Stimulated activated CD4-positive, alpha-beta T cell treated with anti-CD3 and anti-CD28 coated beads, Interleukin-4, amount 100 ng/mL, for 4 hours (primary cell): ENCODE results near the gene DMXL2.
"Not testable (repeated sequence)": the region's sequence is repeated elsewhere in the genome, so short reads cannot be mapped to it uniquely, and the experiment has no call there.

Source experiments
- DNase-seq, 2 experiments: peaks; one replicate each; pipeline ENCODE4 v3.0.0-alpha.2; 2020

Gene DMXL2

DNA sequence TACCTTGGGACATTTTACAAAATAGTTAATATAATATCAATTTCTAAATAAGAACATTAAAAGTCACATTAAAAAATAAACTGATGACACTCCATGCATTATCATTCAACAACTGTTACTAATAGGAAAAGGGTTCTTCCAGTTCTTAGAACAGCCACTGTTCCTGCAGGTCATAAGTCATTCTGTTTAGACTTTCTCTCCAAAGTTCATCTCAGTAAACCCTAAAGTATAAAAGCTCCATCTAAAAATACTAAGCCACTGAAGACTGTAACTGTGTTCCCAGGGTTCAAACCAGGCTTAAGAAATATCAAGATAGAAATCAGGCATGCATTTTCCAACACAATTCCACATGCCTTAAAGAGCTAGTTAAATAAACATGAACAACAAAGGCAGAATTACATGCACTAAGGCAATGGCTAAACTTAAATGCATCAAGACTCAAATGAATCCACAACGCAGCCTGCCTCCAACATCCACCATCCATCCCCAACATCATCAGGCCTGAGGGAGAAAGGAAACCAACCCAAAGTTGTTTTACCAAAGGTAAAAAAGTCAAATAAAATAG is 46.2 kb downstream of the DMXL2 start:
- no peak for DNase-seq

DNA sequence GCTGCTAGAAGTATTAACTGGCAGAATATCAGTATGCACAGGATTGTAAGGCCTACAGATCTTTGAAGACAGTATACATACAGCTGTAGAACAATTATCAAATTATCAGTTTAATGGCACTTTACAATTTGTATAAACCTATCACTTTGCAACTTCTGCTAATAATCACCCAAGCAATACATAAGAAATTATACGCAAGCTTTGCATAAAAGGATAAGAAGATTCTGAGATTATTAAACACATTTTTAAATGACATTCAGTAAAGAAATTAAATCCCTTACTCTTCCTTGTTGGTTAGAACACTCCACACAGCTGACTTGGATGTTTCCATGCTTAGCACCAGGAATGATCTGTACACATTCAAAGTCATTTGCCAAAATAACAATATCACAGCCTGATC is 46.8 kb downstream of the DMXL2 start:
- no peak for DNase-seq

DNA sequence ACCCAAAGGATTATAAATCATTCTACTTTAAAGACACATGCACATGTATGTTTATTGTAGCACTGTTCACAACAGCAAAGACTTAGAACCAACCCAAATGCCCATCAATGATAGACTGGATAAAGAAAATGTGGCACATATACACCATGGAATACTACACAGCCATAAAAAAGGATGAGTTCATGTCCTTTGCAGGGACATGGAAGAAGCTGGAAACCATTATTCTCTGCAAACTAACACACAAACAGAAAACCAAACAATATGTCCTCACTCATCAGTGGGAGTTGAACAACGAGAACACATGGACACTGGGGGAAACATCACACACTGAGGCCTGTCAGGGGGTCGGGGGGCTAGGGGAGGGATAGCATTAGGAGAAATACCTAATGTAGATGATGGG is 49.2 kb downstream of the DMXL2 start:
- DNase-seq, result not testable (repeated sequence)

DNA sequence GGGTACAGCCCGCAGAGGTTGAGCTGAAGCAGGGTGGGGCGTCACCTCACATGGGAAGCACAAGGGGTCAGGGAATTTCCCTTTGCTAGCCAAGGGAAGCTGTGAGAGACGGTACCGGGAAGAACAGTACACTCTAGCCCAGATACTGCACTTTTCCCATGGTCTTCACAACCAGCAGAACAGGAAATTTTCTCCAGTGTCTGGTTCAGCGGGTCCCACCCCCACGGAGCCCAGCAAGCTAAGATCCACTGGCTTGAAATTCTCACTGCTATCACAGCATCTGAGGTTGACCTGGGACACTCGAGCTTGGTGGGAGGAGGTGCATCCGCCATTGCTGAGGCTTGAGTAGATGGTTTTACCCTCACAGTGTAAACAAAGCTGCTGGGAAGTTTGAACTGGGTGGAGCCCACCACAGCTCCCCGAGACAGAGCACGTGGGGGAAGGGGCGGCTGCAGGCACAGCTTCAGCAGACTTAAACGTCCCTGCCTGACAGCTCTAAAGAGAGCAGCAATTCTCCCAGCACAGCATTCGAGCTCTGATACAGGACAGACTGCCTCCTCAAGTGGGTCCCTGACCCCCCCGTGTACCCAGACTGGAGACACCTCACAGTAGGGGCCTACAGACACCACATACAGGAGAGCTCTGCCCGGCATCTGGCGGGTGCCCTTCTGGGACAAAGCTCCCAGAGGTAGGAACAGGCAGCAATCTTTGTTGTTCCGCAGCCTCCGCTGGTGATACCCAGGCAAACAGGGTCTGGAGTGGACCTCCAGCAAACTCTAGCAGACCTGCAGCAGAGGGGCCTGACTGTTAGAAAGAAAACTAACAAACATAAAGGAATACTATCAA is 53.4 kb downstream of the DMXL2 start:
- DNase-seq, result not testable (repeated sequence)

DNA sequence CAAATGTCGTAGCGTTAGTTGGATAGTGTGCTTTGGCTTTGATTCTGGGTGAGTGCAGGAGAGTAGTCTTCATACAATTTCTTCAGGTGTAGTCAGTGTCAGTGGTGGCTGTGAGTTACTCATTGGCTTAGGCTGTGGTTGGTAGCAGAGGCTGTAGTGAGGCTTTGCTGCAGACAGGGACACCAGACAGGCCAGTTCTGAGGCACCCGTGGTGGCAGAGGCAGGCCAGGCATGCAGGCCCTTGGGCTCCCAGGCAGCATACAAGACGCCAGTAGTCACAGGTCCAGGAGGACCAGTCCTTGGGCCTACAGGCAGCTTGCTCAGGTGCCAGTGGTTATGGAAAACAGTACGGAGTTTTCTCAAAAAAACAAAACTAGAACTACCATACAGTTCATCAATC is 61.3 kb downstream of the DMXL2 start:
- no peak for DNase-seq

DNA sequence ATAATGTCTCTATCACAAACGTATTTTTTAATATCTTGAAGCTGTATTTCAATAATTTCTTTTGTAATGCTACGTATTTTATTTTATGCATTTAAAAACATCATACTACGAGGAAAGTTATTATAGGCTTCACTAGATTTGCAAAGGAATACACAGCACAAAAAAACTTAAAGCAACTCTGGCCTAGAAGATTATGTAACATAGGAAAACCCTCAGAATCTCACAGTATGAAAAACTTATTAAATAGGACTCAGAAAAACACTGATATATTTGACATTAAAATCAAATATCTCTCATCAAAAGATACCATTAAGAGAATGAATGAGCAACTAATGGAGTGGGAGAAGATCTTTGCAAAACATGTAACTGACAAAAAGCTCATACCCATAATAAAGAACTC is 63.7 kb downstream of the DMXL2 start:
- no peak for DNase-seq

DNA sequence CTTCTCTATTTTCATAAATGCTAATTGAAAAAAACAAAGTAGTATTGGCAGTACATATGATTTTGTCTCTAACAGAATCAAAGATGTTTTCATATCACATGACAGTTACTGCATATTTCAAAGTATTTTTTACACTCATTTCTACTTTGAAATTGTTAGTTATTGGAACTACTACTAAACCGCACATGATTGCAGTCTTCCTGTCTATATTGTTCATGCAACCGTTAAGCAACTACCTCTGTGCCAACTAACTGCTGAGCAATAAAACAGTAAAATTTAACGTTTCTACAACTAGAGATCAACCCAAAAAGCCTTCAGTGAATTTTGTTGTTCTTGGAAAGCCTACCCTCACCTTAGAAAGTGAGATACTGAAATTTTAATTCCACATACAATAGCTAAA is 64.2 kb downstream of the DMXL2 start:
- DNase-seq, result no peak

DNA sequence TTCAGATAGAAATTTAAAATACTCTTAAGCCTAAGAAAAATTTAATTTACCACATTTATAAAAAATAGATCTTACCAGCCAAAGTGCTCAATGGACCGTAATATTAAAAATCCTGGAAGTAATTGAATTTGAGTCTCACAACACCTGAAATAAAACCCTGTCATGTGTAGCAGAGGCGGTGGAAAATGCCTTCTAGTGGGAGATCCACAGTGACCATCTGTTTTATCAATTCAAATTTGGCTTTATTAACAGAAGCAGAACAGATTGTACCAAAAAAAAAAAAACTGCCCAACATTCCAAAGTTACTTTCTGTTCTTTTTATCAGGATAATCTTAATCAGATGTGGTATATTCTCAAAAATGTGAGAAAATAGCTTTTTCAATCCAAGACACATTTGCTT is 71.7 kb downstream of the DMXL2 start:
- DNase-seq, result no peak

DNA sequence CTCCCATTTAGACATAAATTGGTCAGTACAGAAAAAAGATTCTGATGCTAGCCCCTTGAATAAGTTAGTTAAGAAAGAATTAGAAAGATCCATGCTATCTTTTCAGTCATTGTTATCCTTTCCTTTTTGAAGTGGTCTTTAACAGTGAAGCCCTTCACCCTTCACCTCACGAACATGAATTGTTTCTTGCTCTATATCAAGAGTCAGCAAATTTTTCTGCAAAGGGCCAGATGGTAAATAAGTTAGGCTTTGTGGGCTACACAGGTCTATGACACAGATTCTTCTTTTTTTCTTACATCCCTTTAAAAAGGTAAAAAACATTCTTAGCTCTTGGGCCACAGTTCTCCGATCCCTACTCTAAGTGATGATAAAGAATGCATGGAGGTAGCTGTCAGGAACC is 74.9 kb downstream of the DMXL2 start:
- no peak for DNase-seq

DNA sequence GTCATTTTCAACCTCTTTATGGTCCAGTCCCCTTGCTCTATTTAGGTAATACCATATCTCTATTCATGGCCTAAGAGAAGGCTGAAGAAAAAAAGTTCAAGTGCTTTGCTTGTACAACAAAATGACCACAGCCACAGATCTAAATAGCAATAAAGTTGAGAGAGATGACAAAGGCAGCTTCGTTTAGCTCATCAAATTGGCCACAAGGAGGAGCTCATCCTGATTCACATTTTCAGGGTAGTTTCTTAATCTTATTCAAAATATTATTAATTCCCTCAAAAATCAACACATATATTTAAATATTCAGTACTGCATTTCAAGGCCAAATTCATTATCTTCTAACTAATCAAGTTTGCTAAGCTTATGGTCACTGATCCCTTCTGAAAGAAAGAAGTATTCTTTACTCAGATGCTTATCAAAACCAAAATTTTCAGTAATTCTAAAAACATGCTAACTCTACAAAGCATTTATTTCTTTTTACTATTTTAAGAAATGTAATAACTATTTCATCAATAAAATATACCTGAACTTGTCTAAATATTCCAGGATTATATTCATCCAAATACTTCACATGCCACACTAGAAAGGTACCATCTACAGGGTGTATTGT is 85.5 kb downstream of the DMXL2 start:
- DNase-seq, result no peak

DNA sequence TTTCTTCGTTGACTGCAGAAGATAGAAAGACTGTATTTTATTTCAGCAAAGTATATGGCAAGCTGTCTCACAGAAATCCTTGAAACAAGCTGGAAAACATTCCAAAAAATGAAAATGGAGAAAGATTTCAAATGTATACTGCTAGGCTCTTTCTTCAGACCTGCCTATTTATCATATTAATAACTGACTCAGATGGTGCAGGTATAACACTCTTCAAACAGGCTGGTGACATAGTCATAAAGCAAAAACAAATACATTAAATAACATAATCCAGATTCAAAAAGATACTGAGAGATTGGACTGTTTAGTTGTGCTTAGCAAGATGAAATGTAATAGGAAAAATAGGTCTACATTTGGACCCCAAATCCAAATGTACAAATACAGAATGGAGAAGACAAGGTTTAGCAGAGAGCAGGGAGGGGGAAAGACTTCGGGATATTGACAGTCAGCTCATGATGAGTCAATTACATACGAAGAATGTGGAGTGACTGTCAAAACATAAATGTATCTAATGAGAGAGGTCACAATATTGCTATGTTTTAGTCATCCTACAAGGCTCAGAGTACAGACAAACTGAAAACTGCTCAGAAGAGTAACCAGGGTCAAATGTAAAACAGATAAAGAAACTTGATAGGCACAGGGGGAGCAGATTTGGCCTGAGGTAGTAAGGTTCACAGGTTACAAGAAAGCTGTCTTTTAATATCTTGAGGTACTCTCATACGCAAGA is 88.7 kb downstream of the DMXL2 start:
- DNase-seq, result no peak

DNA sequence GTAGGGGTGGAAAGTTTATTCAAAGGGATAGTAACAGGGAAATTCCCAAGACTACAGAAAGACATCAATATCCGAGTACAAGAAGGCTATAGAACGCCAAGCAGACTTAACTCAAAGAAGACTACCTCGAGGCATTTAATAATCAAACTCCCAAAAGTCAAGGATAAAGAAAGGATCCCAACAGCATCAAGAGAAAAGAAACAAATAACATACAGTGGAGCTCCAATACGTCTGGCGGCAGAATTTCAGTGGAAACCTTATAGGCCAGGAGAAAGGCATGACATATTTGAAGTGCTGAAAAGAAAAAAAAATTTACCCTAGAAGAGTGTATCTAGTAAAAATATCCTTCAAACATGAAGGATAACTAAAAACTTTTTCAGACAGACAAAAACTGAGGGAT is 95.6 kb downstream of the DMXL2 start:
- DNase-seq, result no peak

DNA sequence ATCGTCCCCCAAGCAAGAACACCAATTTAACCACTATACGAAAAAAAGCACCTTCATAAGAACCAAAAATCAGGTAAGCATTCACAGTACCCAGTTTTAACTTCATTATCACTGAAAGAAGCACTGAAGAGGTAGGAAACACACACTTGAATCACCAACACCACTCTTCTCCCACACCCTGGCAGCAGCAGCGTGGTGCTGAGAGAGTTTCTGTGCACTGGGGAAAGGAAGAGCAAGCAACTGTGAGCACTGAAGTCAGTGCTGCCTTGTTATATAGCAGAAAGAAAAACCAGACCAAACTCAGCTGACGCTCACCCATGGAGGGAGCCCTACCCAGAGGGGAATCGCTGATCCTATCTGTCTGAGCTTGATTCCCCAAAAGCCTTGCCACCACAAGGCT is 98.2 kb downstream of the DMXL2 start:
- DNase-seq, result no peak

DNA sequence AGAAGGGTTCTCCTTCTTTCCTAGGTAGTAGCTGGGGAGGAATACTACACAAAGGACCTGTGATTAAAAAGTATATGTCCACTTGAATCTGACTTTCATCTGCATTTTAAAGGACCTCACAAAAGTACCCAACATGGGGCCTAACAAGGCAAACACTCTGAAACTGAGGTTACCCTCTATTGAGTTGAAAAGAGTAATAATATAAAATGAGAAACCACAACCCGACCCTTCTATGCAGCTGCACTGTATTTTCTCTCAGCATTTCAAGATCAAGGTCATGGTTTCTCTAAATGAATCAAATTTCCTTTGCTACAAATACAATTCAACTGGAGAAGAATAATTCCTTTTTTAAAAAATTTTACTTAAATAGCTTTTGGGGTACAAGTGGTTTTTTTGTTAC is 106.3 kb downstream of the DMXL2 start:
- DNase-seq, result no peak

DNA sequence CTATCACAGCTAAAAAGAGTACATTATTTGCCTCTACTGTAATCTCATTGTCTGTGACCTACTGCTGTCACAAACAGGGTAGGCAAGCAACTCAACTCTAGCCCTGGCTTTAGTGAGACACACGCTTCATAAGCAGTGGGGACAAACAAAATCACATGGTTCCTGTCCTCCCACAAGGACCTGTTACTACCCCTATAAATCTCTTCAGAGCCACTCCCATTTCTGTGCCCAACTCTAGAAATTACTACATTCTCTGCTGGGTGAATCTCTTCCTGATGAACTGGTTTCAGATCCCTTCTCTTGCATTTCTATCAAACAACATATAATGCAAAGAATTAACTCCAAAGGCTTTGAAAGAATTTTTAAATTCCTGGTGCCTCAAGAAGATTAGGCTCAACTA is 117.3 kb downstream of the DMXL2 start:
- DNase-seq, result no peak

DNA sequence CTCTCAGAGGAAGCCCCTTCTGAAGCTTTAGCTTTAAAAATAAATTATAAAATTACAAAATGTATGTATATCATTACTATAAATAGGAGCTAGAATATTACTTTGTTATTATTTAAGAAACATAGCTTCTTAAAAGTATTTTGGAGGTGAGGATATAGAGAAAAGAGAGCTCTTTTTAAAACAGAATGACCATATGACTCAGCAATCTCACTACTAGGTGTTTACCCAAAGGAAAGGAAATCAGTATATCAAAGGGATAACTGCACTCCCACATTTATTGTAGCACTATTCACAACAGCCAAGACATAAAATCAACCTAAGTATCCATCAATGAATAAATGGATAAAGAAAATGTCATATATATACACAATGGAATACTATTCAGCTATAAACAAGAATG is 119.6 kb downstream of the DMXL2 start:
- DNase-seq, result no peak

DNA sequence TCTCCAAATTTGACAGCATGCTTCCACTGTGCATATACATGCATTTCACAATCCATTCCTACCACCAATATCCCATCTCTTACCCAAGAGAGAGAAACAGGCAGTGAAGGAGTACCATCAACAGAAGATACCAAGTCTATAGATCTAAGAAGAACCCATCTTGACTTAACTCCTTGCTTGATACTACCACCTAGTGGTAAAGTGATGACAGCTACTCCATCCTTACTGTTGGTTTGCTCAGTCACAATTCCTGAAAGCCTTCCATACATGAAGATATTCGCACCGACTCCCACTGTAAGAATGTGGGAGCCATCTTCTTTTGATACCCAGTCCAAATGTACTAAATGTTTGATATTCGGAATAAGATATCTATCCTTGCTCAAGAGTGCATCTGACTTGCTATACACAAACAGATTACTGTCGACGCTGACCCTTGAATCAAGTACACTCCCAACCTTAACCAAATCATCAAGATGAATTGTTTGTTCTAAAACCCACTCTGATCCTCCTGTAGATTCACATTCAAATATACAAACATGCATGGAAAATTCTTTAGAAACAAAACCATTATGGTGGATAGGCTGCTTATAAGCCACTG is 123.1 kb downstream of the DMXL2 start:
- DNase-seq, result no peak

DNA sequence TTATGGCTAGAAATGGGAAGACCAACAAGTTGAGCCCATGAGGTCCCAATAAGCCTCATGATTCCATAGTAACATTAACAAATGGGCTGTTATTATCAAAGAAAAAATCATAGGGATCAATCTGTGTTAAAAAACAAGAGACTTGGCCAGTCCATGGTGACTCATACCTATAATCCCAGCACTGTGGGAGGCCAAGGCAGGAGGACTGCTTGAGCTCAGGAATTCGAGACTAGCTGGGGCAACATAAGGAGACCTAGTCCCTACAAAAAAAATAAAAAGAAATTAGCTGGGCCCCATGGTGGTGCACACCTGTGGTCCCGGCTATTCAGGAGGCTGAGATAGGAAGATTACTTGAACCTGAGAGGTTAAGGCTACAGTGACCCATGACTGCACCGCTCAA is 124.8 kb downstream of the DMXL2 start:
- no peak for DNase-seq

DNA sequence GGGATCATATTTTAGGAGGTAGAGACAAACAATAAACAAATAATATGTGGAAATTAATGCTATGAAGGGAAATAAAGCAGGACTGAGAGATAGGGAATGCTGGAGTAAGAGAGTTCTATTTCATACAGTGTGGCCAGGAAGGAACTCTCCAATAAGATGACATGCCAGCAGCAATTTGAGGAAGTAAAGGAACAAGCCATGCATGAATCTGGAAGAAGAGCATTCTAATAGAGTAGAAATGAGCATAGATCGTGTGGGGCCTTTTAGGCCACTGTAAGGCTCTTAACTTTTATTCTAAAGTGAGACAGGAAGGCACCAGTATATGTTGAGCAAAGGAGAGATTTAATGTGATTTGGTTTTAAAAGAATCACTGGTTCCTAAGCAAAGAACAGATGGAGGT is 126.3 kb downstream of the DMXL2 start:
- no peak for DNase-seq

DNA sequence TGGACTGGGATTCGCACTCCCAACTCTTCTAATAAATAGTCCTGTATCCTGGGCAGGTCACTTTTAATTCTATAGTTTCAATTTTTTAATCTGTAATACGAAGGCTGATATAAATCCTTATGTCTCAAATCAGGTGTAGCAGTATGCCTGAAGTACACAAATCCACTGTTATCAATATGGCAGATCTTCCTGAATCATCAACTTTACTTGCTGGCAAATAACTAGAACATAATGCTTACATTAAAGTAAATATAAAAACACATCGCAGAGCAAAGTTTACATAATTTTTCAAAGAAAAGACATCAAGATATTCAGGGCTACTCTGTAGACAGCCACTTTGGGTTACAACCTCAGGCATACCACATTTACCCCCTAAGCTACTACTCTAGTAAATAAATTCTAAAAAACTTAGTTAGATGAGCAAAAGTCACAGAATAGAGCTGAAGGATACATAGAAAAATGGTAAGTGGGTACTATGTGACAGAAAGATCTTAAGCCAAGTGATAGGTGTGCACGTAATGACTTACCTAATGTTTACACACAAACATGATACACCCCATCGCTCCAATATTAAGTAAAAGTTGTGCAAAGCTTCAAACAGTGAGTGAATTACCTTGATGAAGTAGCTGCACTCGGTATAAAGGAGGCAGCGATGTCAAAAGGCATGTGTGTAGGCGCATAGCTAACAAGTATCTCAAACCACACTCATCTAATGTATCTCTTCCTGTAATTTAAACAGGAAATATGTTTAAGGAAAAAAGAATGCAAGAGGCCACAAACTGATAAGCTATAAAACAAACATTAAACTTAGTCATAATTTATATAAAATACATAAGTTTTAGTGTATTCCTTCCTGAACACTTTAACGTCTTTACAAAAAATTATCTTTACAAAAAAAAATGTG is 127.9 kb downstream of the DMXL2 start:
- DNase-seq, result no peak

DNA sequence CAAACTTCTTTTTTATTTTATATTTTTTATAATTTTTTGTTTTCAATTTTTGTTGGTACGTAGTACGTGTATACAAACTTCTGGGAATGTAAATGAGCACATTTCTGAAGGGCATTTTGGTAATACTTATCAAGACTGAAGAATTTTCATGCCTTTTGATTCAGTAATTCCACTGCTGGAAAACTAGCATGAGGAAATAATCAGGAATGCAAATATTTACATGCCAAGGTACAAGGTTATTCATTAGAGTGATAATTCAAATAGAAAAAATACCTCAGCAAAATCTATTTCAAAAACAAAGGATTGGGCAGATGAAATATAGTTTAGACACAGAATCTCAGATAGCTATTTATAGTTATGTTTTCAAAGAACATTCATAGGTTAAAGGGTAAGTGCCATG is 128.7 kb downstream of the DMXL2 start:
- DNase-seq, result no peak

DNA sequence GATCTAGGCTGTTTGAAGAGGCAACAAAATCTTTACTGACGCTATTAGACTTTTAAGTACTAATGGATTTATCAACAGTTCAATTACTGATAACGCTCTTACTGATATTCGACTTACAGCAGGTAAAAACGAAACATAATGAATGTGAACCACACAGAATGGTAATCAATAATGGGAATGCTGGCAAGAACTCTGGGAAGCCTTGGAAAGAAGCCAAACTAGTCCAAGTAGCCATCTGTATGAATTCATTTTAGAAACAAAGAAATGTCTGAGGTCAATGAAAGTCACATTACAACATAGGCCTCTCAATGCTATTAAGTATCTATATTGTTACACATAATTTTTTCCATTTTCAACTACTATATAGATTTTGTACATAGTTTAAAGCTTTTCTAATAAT is 130.0 kb downstream of the DMXL2 start:
- DNase-seq, result no peak
